Left lung (tissue), 10 donors: ENCODE data around the gene PRKCD. TPM values are rescaled to one million over a fixed set of nuclear protein-coding genes. Genes with fewer than 3 reads are reported as not detected.

Experiments used
- ATAC-seq: fragments of 200-7000 bp; cut with Tn5 transposase; one replicate; pipeline ENCODE4 v1.9.1; 2020; ENCODE audit warnings: moderate library complexity
- DNase-seq, 4 donors: peaks; one replicate each; pipeline ENCODE4 v3.0.0-alpha.2; 2013 to 2020
- H3K27ac ChIP-seq, 2 donors: fragments of 200-600 bp; sonication (generic) in 1 of 2; one replicate each; pipeline versions ENCODE4 v1.5.0 to v1.8.0; 2020 to 2021
- H3K27me3 ChIP-seq, 2 donors: fragments of 200-600 bp; sonication (generic) in 1 of 2; one replicate each; pipeline versions ENCODE4 v1.5.0 to v1.8.0; 2020 to 2021
- H3K36me3 ChIP-seq, 2 donors: fragments of 200-600 bp; sonication (generic) in 1 of 2; one replicate each; pipeline versions ENCODE4 v1.5.0 to v1.8.0; 2020 to 2021
- H3K4me1 ChIP-seq, 2 donors: fragments of 200-600 bp; one replicate each; pipeline ENCODE4 v1.8.0; 2021
- H3K4me3 ChIP-seq, 2 donors: fragments of 200-600 bp; sonication (generic) in 1 of 2; one replicate each; pipeline versions ENCODE4 v1.5.0 to v1.8.0; 2020 to 2021; ENCODE audit warnings: mild to moderate bottlenecking in 1 of 2
- H3K9me3 ChIP-seq, 2 donors: fragments of 200-600 bp; sonication (generic) in 1 of 2; one replicate each; pipeline versions ENCODE4 v1.5.0 to v1.8.0; 2020 to 2021
- intact Hi-C, 2 donors: fragments of 100-400 bp; cut with DNase I; formaldehyde crosslinking; loops; one replicate each; pipeline versions ENCODE4 v1.11.2 to v1.14.2; 2022
- polyA plus RNA-seq, 6 donors: library from polyadenylated mRNA; unstranded; fragments of 120-200 nt; gene quantifications; one replicate each; pipeline ENCODE4 v1.2.1, GENCODE V29; 2013; ENCODE audit not compliant: insufficient read length in 6 of 6
- total RNA-seq, 2 donors: library from RNA; stranded (reverse); fragmentation: NEBNext Ultra II Directional; extraction: Animal tissue kit (Norgen Biotek cat#: 25700); gene quantifications; one replicate each; pipeline ENCODE4 v1.2.1, GENCODE V29; 2021
- TF ChIP-seq, protein P1 (sequence below), 2 donors: fragments of 200-600 bp; sonication (generic) in 1 of 2; IDR thresholded peaks; one replicate each; pipeline versions ENCODE4 v1.5.0 to v1.8.0; 2021; ENCODE audit warnings: antibody characterized with exemption in 2 of 2
- donor health status: DM: no; HTN: yes; CAD: no.
- donor health status: DM: no; HTN: no; CAD: no.

The PRKCD gene
- total and polyA plus RNA-seq, 8 donors, result 45.5 to 73.7 (median 53.0) TPM

GRCh38 chr3:53221345-53221744 lies 60.3 kb downstream of the PRKCD start:
- DNase-seq, result no peak
- TF ChIP-seq, protein P1, sequence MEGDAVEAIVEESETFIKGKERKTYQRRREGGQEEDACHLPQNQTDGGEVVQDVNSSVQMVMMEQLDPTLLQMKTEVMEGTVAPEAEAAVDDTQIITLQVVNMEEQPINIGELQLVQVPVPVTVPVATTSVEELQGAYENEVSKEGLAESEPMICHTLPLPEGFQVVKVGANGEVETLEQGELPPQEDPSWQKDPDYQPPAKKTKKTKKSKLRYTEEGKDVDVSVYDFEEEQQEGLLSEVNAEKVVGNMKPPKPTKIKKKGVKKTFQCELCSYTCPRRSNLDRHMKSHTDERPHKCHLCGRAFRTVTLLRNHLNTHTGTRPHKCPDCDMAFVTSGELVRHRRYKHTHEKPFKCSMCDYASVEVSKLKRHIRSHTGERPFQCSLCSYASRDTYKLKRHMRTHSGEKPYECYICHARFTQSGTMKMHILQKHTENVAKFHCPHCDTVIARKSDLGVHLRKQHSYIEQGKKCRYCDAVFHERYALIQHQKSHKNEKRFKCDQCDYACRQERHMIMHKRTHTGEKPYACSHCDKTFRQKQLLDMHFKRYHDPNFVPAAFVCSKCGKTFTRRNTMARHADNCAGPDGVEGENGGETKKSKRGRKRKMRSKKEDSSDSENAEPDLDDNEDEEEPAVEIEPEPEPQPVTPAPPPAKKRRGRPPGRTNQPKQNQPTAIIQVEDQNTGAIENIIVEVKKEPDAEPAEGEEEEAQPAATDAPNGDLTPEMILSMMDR (IDR thresholded peaks at IDR 0.05), result no peak
- no peak overlapping the region for H3K27ac ChIP-seq
- H3K4me1 ChIP-seq, result peaks cover 0 to 5% of the 10 kb centered on the region in 2 donors
- peaks cover 0 to 40% of the 10 kb centered on the region in 2 donors for H3K36me3 ChIP-seq
- intact Hi-C loops, result no loop called here
- no peaks in the 10 kb centered on the region for H3K27me3 ChIP-seq
- no peak for ATAC-seq
- no peaks in the 10 kb centered on the region for H3K9me3 ChIP-seq
- no peak overlapping the region for H3K4me3 ChIP-seq

DNA sequence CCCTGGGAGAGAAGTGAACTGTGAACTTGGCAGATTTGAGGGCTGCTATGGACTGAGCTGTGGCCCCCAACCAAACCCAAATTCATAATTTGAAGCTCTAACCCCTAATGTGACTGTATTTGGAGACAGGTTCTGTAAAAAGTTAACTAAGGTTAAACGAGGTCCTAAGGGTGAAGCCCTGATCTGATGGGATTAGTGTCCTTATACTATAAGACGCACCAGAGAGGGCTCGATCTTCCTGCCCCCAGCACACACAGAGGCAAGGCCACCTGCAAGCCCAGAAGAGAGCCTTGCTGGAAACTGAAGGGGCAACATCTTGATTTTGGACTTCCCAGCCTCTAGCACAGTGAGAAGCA lies 60.8 kb downstream of the PRKCD start:
- Histone ChIP-seq H3K4me1 (peaks cover 0 to 5% of the 10 kb centered on the region in 2 donors), H3K27ac (no peak overlapping the region), H3K9me3 (no peaks in the 10 kb centered on the region), H3K27me3 (no peaks in the 10 kb centered on the region), H3K4me3 (no peak overlapping the region), H3K36me3 (peaks cover 0 to 45% of the 10 kb centered on the region in 2 donors)
- ATAC-seq (no peak), DNase-seq (no peak)
- intact Hi-C loops, result no loop called here
- TF ChIP-seq, protein P1 (IDR thresholded peaks at IDR 0.05), result no peak

- Histone ChIP-seq H3K27me3 (no peaks in the 10 kb centered on the region), H3K36me3 (peaks cover 0 to 50% of the 10 kb centered on the region in 2 donors), H3K4me1 (peaks cover 0 to 5% of the 10 kb centered on the region in 2 donors), H3K4me3 (no peak overlapping the region), H3K27ac (no peak overlapping the region), H3K9me3 (no peaks in the 10 kb centered on the region)
- TF ChIP-seq, protein P1 (IDR thresholded peaks at IDR 0.05), result no peak
- DNase-seq, result no peak
- intact Hi-C loops, result no loop called here
- no peak for ATAC-seq
Measured at GRCh38 chr3:53222183-53222901, 61.3 kb downstream of the PRKCD start.

GRCh38 chr3:53223025-53223424 lies 62.0 kb downstream of the PRKCD start:
- intact Hi-C loops, result no loop called here
- no peaks in the 10 kb centered on the region for H3K9me3 ChIP-seq
- H3K27ac ChIP-seq, result no peak overlapping the region
- ATAC-seq (no peak), DNase-seq (no peak)
- H3K27me3 ChIP-seq, result no peaks in the 10 kb centered on the region
- peaks cover 0 to 5% of the 10 kb centered on the region in 2 donors for H3K4me1 ChIP-seq
- H3K36me3 ChIP-seq, result peaks cover 1 to 57% of the 10 kb centered on the region in 2 donors
- H3K4me3 ChIP-seq, result no peak overlapping the region
- TF ChIP-seq, protein P1 (IDR thresholded peaks at IDR 0.05), result no peak

DNA sequence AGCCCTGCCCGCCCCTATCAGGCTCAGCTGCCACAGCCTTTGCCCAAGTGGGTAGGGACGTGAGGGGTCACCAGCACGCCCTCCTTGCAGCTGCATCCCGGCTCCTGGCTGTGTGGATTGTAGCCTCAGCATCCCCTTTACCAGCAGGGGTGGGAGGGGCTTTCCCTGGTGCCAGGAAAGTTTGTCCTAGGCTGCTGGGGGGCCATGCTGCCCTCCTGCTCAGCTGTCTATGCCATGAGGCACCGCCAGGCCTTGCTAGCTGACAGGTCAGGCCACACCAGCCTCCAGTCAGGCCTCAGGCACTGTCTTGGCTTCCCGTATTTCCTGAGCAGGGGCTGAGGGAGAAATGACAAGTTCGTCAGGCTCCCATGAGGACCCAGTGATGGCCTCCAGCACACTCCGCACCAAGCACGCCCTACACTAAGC lies 62.5 kb downstream of the PRKCD start:
- intact Hi-C loops, result no loop called here
- Histone ChIP-seq H3K27me3 (no peaks in the 10 kb centered on the region), H3K4me3 (no peak overlapping the region), H3K4me1 (peaks cover 0 to 5% of the 10 kb centered on the region in 2 donors), H3K9me3 (no peaks in the 10 kb centered on the region), H3K27ac (no peak overlapping the region), H3K36me3 (peaks cover 3 to 62% of the 10 kb centered on the region in 2 donors)
- DNase-seq (no peak), ATAC-seq (no peak)
- TF ChIP-seq, protein P1 (IDR thresholded peaks at IDR 0.05), result no peak
